ENCODE results near the gene TFDP1.
"Not testable (repeated sequence)": the region's sequence is repeated elsewhere in the genome, so short reads cannot be mapped to it uniquely, and the experiment has no call there.

The TFDP1 gene

DNA sequence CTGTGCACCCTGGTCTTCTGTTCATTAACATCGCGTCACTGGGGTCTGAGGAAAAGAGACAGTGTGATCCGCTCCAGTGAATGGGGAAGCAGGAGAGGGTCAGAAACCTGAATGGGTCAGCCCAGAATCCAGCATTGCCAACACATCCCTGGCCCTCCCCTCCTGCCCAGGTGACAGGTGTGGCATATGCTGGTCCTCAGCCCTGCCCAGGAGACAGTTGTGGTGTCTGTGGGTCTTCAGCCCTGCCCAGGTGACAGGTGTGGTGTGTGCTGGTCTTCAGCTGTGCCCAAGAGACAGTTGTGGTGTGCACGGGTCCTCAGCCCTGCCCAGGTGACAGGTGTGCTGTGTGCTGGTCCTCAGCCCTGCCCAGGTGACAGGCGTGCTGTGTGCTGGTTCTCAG, 8.0 kb downstream of the TFDP1 start:
- TF ChIP-seq ZNF274 (IDR thresholded peaks at IDR 0.05; ENCODE audit: low read depth, low read length) = no peak
- H3K4me3 ChIP-seq (ENCODE audit: low read length) = no peak overlapping the region

DNA sequence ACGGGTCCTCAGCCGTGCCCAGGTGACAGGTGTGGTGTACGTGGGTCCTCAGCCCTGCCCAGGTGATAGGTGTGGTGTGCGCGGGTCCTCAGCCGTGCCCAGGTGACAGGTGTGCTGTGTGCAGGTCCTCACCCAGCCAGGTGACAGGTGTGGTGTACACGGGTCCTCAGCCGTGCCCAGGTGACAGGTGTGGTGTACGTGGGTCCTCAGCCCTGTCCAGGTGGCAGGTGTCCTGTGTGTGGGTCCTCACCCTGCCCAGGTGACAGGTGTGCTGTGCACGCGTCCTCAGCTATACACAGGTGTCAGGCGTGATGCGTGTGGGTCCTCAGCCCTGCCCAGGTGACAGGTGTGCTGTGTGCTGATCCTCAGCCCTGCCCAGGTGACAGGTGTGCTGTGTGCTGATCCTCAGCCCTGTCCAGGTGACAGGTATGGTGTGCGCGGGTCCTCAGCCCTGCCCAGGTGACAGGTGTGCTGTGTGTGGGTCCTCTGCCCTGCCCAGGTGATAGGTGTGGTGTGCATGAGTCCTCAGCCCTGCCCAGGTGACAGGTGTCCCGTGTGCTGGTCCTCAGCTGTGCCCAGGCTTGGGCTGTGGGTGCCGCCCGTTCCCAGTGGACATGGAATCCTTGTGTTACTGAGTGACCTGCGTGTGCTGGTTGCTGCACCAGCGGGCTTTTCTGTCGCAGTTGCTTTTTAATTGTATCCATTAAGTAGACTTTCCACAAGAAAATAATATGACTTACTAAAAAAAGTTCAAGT, 9.7 kb downstream of the TFDP1 start:
- not testable (repeated sequence) for H3K4me3 ChIP-seq (ENCODE audit: low read length)

DNA sequence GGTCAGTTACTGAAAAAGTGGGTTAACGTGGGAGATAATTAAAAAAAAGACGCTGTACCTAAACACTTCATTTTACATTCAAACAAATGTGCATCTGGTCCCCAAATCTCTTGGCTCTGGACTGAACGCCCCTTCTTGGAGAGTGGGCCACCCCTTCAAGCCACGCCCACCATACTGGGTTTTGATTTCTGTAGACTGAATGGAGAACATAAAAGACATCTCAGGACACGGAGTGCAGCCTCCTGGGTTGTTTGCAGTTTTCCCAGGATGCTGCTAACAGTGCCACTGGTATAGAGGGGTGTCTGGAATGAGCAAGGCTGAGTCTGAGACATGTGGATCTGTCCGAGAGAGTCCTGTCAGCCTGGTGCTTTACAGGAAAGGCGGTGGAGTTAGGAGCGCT, 10.6 kb downstream of the TFDP1 start:
- H3K4me3 ChIP-seq (ENCODE audit: low read length) = no peak overlapping the region
- no peak for TF ChIP-seq ZNF274 (IDR thresholded peaks at IDR 0.05; ENCODE audit: low read depth, low read length)

DNA sequence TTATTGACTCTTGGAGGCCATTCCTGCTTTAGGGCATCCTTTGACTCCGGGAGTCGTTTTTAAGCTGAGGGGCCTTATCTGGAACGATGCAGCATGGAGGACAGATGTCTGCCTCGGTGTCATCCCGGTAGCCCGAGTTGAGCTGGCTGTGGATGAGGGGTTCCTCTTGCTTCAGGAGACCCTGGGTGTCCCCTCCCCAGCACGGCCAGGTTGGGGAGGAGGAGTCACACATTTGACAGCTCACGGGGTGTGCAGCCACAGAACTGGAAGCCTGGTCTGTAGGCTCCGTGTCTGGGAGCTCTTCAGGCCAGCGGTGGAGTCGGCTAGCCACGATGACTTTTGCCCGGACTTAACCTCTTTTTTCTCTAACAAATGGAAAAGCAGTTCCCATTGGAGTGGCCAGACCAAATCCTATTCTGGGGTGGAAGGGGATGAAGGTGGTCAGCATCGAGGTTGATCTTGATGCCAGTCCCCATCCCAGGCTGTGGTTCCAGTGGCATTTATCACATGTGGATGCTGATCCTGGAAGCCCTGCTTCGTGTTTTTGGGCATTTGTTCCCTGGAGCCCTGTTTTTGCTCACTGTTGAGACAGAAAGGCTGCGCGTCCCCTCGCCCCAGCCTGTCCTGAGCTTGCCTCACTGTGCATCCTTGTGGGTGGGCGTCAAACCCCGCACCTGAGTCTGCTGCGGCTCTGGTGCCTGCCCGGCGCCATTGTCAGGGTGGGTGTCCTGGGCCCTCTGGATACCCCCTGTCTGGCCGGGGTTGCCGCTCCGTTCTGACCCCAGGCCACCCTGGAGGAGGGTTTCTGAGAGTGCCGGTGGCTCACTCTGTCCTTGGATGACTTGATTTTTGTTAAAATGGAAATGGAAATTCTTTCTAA, 12.0 kb downstream of the TFDP1 start:
- TF ChIP-seq ZNF274 (IDR thresholded peaks at IDR 0.05; ENCODE audit: low read depth, low read length) = no peak
- no peak overlapping the region for H3K4me3 ChIP-seq (ENCODE audit: low read length)

GRCh38 chr13:113597391-113598080, 13.0 kb downstream of the TFDP1 start:
- no peak for TF ChIP-seq ZNF274 (IDR thresholded peaks at IDR 0.05; ENCODE audit: low read depth, low read length)
- no peak overlapping the region for H3K4me3 ChIP-seq (ENCODE audit: low read length)

GRCh38 chr13:113598081-113598410, 13.5 kb downstream of the TFDP1 start:
- no peak overlapping the region for H3K4me3 ChIP-seq (ENCODE audit: low read length)
- no peak for TF ChIP-seq ZNF274 (IDR thresholded peaks at IDR 0.05; ENCODE audit: low read depth, low read length)

DNA sequence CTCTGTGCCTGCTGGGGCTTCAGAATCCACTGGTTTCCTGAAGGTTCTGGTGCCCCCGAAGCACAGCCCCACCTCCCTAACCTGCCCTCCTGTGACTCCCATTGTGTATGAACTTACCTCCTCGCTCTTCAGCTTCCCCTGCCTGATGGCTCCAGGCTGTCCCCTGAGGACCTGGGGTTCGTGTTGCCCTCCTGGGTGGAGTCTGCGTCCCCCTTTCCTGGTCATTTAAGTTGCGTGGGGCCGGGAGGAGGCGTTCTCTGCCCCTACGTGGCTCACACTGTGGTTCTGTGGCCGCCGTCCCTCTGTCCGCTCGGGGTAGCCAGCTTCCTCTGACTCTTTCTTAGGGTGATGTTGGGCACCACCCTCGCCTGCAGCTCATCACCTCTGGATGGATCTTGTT, 13.9 kb downstream of the TFDP1 start:
- no peak for TF ChIP-seq ZNF274 (IDR thresholded peaks at IDR 0.05; ENCODE audit: low read depth, low read length)
- H3K4me3 ChIP-seq (ENCODE audit: low read length) = no peak overlapping the region

DNA sequence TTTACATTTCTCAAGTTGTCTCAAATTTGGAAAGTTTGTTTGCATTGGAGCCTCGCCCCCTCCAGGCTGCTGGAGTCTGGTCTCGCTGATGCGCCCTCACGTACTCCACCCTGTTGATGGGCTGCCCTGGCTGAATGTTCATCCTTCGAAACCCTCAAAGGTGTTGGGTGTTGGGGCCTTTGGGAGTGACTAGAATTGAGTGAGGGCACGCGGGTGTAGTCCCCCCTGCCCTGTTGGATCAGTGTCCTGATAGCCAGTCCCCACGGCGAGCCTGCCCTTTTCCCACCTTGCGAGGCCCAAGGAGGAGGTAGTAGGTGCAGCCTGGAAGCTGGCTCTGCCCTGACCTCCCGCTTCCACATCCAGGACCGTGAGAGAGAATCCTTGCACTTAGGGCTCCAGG, 14.8 kb downstream of the TFDP1 start:
- TF ChIP-seq ZNF274 (IDR thresholded peaks at IDR 0.05; ENCODE audit: low read depth, low read length) = no peak
- H3K4me3 ChIP-seq (ENCODE audit: low read length) = no peak overlapping the region

GRCh38 chr13:113601166-113602070, 16.9 kb downstream of the TFDP1 start:
- H3K4me3 ChIP-seq (ENCODE audit: low read length) = no peak overlapping the region
- TF ChIP-seq ZNF274 (IDR thresholded peaks at IDR 0.05; ENCODE audit: low read depth, low read length) = no peak

GRCh38 chr13:113602291-113602988, 17.9 kb downstream of the TFDP1 start:
- no peak for TF ChIP-seq ZNF274 (IDR thresholded peaks at IDR 0.05; ENCODE audit: low read depth, low read length)
- no peak overlapping the region for H3K4me3 ChIP-seq (ENCODE audit: low read length)

- H3K4me3 ChIP-seq (ENCODE audit: low read length) = no peak overlapping the region
- TF ChIP-seq ZNF274 (IDR thresholded peaks at IDR 0.05; ENCODE audit: low read depth, low read length) = no peak
These were observed 18.7 kb downstream of the TFDP1 start for GRCh38 chr13:113603116-113603710.

GRCh38 chr13:113604186-113604585, 19.6 kb downstream of the TFDP1 start:
- no peak overlapping the region for H3K4me3 ChIP-seq (ENCODE audit: low read length)
- no peak for TF ChIP-seq ZNF274 (IDR thresholded peaks at IDR 0.05; ENCODE audit: low read depth, low read length)

DNA sequence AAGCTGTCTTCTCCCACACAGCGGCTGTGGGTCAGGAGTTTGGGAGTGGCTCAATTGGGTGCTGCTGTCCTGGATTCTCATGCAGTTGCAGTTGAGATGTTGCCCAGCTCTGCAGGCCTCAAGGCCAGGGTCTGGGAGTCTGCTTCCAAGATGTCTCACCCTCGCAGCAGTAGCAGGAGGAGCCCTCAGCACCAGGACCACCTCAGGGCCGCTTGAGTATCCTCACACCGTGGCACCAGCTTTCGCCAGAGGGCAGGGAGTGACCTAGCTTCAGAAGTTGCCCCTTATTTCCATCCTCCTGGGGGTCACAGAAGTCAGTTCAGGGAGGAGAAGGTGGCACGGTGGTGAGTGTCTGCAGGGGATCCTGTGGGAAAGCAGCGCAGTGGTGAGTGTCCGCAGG, 20.9 kb downstream of the TFDP1 start:
- no peak for TF ChIP-seq ZNF274 (IDR thresholded peaks at IDR 0.05; ENCODE audit: low read depth, low read length)
- H3K4me3 ChIP-seq (ENCODE audit: low read length) = no peak overlapping the region

Data from GM08714 (cell line).